HG03378 (cell line): Measurements from ENCODE around the gene RSPH4A.
"Not testable (repeated sequence)": the region's sequence is repeated elsewhere in the genome, so short reads cannot be mapped to it uniquely, and the experiment has no call there.

Experiments used
- ATAC-seq: cut with Tn5 transposase; IDR thresholded peaks from one replicate; pipeline ENCODE4 v1.9.1; 2021; ENCODE audit warnings: mild to moderate bottlenecking, moderate library complexity; ENCODE audit not compliant: unreplicated experiment

RSPH4A gene

DNA sequence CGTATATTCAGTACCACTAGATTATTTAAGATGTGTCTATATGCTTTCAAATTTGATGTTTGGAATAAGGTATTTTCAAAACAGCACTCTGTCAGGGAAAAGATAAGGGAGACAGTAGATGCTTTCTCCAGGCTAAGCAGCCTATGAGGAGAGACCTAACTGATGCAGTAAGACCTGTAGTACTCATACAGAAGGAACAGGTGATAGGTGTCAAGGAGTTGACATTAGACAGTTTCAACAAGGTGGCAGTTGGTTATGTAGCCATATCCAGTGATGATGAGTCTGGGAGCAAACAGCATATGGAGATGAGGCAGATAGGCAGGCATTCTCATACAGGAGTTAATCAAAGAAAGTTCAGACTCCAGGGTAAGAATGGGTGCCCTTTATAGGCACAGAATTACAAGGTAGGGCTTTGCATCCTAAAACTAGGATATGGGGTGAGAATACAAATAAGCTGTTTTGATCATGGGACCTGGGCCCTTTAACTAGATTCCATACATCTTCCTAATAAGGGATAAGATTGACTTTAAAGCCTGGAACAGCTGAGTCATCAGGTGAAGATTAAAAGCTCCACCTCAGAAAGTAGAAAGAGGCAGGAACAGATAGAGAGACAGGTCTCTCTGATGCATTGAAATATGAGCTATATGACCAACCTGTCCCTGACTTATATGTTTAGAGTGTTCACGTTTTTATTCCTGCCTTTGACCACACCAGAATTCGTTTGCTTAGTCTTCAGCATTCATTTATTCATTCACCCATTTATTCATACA, 7.9 kb downstream of the RSPH4A start:
- no peak for ATAC-seq

DNA sequence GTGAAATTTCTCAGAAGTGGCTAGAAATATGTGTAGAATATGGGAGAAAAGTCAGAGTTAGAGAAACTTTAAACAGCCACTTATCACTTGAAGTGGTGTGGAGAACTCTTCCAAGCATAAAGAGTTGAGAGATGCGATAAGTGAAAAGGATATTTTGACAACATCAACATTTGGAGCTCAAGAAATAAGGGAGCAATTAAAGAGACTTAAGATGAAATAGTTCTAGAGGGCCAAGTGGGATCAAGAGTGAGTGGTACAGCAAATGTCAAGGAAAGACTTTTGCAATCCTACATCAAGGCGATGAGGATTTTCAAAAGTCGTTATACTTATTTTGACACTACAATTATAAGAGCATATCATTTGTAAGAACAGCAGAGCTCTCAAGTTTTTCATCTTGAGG, 9.6 kb downstream of the RSPH4A start:
- ATAC-seq: no peak

GRCh38 chr6:116629563-116629981, 13.3 kb downstream of the RSPH4A start:
- no peak for ATAC-seq

DNA sequence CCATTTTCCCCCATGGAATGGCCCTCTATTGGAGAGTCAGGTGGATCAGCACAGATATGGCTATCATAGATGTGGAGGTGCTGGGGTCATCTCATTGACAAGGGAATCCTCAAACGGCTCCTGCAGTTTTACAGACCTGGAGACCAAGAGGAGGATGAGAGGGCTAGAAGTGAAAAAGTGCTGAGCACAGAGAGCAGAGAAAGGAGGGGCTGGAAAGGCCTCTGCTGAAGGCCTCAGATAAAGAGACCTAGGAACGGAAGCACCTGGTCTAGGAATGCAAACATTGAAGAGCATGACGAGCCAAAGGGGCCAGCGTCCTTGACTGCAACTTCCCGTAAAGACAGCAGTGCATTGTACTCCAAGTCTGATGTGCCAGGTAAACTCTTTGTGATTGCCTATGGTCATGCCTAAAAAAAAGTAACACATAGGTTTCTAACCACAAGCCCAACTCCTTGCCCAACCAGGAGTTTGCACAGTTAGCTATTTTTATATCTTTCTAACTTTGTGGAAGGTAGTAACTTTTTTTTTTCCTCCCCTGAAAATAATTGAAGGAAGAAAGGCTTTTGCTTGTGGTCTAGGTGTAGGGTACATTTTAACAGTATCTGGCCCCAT, 15.2 kb downstream of the RSPH4A start:
- peak; percentile 72 for ATAC-seq

- no peak for ATAC-seq
These were observed 17.4 kb downstream of the RSPH4A start for GRCh38 chr6:116633685-116634084.

GRCh38 chr6:116648156-116648555, 31.9 kb downstream of the RSPH4A start:
- ATAC-seq: no peak

DNA sequence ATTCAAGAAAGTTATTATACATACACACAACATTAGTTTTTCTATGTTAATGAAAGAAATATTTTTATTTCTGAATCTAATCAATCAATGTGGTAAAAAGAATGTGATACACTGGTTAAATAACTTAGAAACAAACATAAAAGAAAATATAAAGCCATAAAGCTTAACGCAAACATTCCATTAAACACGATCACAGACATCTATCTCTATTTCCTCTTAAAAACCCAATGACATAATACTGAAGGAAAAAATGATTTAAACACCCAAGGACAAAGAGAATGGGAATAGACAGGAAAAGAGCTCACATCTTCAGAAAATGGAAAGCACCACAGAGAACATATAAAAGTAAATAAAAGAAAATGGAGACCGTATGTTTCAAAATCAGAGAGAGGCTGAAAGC, 32.9 kb downstream of the RSPH4A start:
- ATAC-seq: no peak

DNA sequence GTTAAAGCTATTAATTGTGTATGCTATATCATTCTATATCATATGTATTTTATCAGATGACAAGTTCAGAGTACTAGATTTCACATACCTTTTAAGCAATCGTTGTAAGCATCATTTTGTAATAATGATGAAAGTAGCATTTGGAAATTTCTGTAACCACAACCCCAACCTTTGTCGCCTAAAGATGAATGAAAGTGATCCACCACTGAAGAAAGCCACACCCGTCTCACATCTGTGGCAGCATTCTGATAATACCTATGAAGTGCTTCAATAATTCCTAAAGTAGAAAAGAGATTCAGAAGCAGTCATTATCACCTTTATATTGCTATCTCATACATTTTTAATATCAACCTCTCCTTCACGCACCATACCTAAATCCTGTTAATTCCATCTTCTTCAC, 35.6 kb downstream of the RSPH4A start:
- ATAC-seq: no peak

DNA sequence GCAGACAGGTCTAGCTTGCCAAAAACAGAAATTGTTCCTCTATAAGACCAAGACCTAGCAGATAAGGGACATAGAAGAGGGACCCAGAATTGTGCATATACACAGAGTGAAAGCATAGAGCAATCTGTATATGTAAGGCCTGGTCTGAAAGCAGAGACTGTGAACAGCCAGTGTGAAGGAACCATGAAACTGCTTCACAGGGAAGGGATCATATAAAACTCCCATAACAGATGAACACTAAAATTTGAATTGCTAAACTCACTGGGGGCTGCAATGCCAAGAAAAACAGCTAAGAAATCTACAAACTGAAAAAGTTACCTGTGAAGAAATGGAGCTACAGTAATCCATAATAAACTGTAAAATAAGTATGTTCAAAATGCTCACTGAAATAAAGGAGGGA, 45.3 kb downstream of the RSPH4A start:
- ATAC-seq: no peak

DNA sequence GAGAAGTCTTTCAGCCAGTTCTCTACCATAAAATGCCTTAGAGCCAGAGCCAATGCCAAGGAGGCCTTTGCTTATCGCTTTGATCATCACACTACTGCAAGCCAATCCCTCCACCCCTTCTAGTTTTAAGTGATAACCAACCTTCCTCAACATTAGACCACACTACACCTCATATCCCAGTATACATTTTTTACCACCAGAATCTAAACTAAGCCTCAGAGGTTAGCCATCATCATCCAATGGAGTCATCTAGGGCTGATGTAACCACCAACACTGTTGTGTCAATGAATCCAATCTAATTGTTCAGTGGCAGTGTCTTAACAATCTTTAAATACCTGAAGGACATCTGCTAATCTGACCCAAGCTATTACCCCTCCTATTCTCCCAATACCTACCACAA, 45.9 kb downstream of the RSPH4A start:
- ATAC-seq: no peak

DNA sequence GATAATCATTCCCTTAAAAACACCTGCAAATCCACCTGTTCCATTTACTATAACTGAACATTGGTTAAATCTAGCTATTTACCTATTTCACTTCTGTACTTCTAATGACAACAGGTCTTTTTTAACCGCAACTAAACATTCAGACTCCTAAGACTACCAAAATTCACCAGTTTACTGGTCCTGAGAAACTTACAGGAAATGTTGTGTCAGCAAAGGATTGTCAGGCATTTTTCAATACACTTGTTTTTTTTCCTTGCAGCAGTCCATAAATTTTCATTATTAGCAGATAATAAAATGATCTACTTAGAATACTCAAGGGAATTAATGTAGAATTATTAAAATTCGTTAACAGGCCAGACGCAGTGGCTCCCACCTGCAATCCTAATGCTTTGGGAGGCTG, 47.0 kb downstream of the RSPH4A start:
- ATAC-seq: no peak

DNA sequence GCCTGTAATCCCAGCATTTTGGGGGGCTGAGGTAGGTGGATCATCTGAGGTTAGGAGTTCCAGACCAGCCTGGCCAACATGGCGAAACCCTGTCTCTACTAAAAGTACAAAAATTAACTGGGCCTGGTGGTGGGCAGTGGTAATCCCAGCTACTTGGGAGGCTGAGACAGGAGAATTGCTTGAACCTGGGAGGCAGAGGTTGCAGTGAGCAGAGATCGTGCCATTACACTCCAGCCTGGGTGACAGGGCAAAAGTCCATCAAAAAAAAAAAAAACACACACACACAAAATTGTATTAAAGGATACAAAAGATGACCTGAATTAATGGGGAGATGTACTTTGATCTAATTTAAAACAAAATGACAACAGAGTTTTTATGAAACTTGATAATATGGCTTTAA, 47.9 kb downstream of the RSPH4A start:
- not testable (repeated sequence) for ATAC-seq

DNA sequence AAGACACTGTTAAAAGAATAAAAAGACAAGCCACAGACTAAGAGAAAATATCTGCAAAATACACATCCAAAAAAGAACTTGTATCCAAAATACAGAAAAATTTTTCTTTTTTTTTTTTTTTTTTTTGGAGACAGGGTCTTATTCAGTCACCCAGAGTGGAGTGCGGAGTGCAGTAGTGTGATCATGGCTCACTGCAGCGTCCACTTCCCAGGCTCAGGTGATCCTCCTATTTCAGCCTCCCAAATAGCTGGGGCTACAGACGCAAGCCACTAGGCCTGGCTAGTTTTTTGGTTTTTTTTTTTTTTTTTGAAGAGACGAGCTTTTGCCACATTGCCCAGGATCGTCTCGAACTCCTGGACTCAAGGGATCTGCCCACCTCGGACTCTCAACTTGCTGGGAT, 49.2 kb downstream of the RSPH4A start:
- no peak for ATAC-seq

- ATAC-seq: peak; percentile 46
These were observed 50.6 kb downstream of the RSPH4A start for GRCh38 chr6:116666869-116667268.

GRCh38 chr6:116667623-116668022, 51.3 kb downstream of the RSPH4A start:
- peak; percentile 29 for ATAC-seq

DNA sequence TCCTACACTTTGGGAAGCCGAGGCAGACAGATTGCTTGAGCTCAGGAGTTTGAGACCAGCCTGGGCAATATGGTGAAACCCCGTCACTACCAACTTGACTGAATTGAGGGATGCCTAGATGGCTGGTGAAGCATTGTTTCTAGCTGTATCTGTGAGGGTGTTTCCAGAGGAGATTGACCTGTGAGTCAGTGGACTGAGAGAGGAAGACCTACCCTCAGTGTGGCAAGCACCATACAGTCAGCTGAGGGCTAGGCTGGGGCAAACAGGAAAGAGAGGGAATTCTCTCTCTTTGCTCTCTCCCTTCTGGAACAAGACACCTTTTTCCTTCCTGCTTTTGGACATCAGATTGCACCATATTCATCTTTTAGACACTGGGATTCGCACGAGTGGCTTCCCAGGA, 56.0 kb downstream of the RSPH4A start:
- no peak for ATAC-seq

GRCh38 chr6:116676021-116676420, 59.7 kb downstream of the RSPH4A start:
- ATAC-seq: no peak

DNA sequence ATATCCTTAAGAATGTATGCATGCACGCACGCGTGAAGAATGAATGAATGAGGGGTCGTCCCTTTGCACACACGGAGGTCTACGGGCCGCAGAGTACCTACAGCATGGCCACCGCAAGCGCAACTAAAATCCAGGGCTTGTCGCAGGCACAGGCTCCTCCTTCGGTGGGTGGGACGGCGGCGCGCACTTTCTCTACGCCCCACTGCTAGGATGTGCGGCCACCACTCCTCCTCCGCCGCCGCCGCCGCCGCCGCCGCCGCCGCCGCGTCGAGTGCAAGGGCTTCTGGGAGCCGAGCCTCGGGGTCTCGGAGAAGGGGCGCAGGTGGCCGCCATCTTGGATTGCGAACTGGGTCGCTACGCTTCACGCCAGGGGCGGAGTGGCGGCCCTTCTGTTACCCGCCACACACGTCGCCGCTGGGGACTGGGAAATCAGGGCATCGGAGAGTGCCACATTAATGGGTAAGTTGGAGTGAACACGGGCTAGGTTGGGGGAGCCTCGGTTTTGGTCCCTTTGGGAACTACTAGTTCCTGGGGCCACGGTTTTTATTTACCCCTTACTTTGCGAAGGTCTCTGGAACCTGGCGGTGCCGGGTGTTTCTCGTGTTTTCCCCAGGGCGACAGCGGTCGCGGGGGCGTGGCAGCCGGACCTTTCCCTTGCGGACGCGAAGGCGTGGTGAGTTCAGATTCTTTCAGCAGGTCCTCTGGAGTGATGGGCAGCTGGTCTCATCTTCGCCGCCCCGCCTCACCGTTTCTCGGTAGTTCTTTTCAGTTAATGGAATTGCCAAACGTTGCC, 64.8 kb downstream of the RSPH4A start, which contains the start of gene KPNA5:
Gene KPNA5 (plus strand): TSS at position 332 of the 793 bp plus-strand sequence. CDS start 124 bp downstream, at position 456.
- peak; percentile 97 for ATAC-seq

- ATAC-seq: peak; percentile 38
These were observed 66.0 kb downstream of the RSPH4A start for GRCh38 chr6:116682334-116682712.
